ENCODE results near the gene PPFIBP1. TPM values are rescaled to one million over a fixed set of nuclear protein-coding genes. Genes with fewer than 3 reads are reported as not detected.
A peak's percentile ranks its signal among the peaks of the same experiment; 100 is the strongest.
"Not testable (repeated sequence)": the region's sequence is repeated elsewhere in the genome, so short reads cannot be mapped to it uniquely, and the experiment has no call there.

The PPFIBP1 gene
- total and polyA plus RNA-seq, 9 donors, result 61.3 to 216 (median 155) TPM

DNA sequence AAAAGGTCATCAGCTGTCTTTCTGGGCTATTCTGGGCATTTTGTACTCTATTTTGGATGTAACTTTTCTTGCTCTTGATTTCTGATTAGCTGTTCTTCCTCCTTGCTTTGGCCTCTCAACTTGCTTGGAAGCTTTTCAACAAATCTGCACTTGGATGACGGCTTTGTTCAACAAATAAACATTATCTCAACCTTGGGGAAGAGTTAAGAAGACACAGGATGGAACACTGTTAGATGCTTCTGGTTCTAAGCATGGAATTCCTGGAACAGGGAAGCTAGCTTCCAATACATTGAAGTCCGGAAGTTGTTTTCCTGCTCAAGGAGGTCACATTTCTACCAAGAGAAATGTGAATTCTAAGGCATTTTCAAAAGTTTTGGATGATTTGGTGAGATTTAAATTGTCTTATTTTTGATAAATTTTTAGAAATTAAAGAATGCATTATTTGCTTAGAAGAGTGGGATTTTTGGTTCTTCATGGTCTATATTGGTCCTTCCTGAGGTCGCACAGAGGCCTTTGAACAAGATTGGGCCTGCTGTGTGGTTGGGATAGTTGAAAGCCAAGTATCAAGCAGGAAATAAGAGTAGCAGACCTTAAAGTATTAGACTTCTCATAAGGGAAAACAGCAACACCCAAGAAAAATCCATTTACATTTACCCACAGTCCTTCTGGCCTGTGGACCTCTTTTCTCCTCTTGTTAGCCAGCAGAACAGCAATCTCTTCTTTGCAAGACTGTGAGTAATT lies 59.2 kb downstream of the PPFIBP1 start:
- no peaks in the 10 kb centered on the region for H3K9me3 ChIP-seq
- WGBS, 3 donors, result 31 to 38% (median 33%) methylated on average over 3 of the region's 3 CpGs
- TF ChIP-seq EP300 (IDR thresholded peaks at IDR 0.05) (no peak), POLR2A (IDR thresholded peaks at IDR 0.05) (no peak)
- TF ChIP-seq, protein P1, sequence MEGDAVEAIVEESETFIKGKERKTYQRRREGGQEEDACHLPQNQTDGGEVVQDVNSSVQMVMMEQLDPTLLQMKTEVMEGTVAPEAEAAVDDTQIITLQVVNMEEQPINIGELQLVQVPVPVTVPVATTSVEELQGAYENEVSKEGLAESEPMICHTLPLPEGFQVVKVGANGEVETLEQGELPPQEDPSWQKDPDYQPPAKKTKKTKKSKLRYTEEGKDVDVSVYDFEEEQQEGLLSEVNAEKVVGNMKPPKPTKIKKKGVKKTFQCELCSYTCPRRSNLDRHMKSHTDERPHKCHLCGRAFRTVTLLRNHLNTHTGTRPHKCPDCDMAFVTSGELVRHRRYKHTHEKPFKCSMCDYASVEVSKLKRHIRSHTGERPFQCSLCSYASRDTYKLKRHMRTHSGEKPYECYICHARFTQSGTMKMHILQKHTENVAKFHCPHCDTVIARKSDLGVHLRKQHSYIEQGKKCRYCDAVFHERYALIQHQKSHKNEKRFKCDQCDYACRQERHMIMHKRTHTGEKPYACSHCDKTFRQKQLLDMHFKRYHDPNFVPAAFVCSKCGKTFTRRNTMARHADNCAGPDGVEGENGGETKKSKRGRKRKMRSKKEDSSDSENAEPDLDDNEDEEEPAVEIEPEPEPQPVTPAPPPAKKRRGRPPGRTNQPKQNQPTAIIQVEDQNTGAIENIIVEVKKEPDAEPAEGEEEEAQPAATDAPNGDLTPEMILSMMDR (IDR thresholded peaks at IDR 0.05), result no peak

DNA sequence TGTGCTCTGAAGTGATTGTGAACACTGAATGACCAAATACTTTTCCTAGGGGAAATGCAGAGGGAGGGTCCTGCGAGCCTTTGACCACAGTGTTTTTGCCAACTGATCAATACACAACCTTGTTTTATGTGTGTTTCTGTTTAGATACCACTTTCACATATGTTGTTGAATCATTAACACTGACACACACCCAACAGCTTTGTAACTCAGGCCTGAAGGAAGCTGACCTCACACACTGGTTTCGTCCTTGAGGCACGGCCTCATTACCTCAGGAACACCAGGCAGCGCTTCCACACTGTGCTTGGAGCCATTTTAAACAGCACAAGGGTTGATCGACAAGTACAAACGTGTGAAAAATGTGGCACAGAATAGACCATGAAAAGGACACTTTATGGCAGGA lies 60.0 kb downstream of the PPFIBP1 start:
- no peaks in the 10 kb centered on the region for H3K27me3 ChIP-seq
- no peak for TF ChIP-seq EP300 (IDR thresholded peaks at IDR 0.05)
- TF ChIP-seq, protein P1 (IDR thresholded peaks at IDR 0.05), result no peak
- no peak for TF ChIP-seq POLR2A (IDR thresholded peaks at IDR 0.05)
- DNase-seq, result no peak
- no peaks in the 10 kb centered on the region for H3K9me3 ChIP-seq
- H3K4me3 ChIP-seq, result no peak overlapping the region
- intact Hi-C loops (cut with DNase I), result no loop called here
- 84 to 96% (median 95%) methylated on average over 6 of the region's 6 CpGs for WGBS, 3 donors
- peak overlapping the region in 1 of 2 donors; percentile 66 for H3K27ac ChIP-seq
- H3K4me1 ChIP-seq (ENCODE audit: insufficient read depth), result peaks cover 14% of the 10 kb centered on the region
- H3K36me3 ChIP-seq, result no peaks in the 10 kb centered on the region

More for the DNA sequence above, 59.2 kb downstream of the PPFIBP1 start:
- Histone ChIP-seq H3K36me3 (no peaks in the 10 kb centered on the region), H3K27ac (peak overlapping the region in 1 of 2 donors; percentile 66), H3K4me1 (ENCODE audit: insufficient read depth) (peaks cover 14% of the 10 kb centered on the region), H3K4me3 (no peak overlapping the region), H3K27me3 (no peaks in the 10 kb centered on the region)
- intact Hi-C loops (cut with DNase I), result no loop called here
- DNase-seq, result peak in 2 of 5 donors; percentile 30 to 47

DNA sequence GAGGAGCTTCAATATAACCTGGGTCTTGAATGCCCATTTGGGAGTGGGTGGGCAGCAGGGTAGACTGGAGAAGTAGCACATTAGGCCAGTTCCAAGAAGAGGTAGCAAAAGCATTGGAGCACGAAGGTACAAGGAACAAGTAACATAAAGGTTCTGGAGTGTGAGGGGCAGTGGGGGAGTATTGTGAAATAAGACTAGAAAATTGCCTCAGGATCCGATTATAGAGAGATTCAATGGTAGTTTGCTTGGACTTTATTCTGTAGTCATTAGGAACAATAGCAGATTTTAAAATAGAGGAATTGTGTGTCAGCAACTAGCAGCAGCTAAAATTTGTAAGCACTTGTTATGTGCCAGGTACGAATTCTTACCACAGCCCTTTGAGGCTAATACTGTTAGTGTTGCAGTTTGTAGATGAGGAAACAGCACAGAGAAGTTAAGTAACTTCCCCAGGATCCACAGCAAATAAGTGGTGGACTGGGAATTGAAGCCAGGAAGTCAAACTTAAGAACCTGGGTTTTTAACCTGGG lies 61.8 kb downstream of the PPFIBP1 start:
- Histone ChIP-seq H3K9me3 (no peaks in the 10 kb centered on the region), H3K4me3 (no peak overlapping the region), H3K27me3 (no peaks in the 10 kb centered on the region), H3K36me3 (no peaks in the 10 kb centered on the region), H3K27ac (no peak overlapping the region), H3K4me1 (ENCODE audit: insufficient read depth) (peaks cover 12% of the 10 kb centered on the region)
- TF ChIP-seq, protein P1 (IDR thresholded peaks at IDR 0.05), result no peak
- TF ChIP-seq EP300 (IDR thresholded peaks at IDR 0.05) (no peak), POLR2A (IDR thresholded peaks at IDR 0.05) (no peak)
- WGBS, 3 donors, result 87 to 96% (median 91%) methylated on average over 3 of the region's 3 CpGs
- intact Hi-C loops (cut with DNase I), result no loop called here
- no peak for DNase-seq

DNA sequence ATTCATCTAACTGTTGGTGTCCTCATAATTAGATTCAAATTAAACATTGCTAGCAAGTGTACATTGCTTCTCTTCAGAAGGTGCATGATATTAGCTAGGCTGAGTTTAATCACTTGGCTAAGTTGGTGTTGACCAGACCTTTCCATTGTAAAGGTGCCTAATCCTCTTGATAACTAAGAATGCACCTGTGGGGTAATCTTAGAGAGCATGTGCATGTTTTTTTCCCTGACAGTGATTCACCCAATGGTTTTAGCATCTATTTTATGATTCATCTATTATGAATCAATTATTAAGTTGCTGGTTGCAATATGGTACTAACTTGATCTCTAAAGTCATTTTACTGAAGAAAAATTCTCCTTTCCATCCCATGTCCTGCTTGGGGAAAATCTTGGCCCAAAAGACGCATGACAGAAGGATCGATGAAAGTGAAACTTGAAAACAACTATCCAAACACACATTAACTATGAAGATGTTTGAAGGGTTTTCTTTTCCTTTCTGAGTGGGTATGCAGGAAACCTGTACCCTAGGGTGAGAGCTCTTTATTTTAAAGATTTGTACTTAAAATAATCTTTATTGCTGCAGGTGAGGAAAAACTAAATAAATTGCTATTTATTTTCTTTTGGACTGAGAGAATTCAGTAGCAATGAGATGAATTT lies 64.2 kb downstream of the PPFIBP1 start:
- H3K36me3 ChIP-seq; intact Hi-C loops (cut with DNase I); DNase-seq; H3K9me3 ChIP-seq; H3K27me3 ChIP-seq; H3K27ac ChIP-seq; H3K4me3 ChIP-seq: not testable (repeated sequence)
- WGBS, 3 donors, result 17 to 41% (median 18%) methylated on average over 2 of the region's 2 CpGs
- peaks cover 11% of the 10 kb centered on the region for H3K4me1 ChIP-seq (ENCODE audit: insufficient read depth)

DNA sequence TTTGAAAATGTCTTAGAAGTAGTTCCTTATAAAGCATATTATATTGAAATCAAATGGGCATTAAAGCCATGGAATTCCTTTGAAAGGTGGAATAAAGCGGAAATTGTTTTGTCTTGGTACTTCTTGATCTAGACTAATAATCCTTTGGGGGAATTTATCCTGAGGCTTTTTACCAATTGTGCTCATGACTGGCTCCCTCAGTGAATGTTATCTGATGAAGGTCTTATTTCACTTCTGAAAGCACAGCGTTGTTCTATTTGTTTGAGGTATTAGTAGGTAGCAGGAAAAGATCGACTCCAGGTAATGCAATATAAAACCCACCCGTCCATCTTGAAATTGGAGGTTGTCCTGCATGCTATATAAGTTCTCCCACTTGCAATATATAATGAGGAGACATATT lies 64.8 kb downstream of the PPFIBP1 start:
- Histone ChIP-seq H3K27ac (no peak overlapping the region), H3K27me3 (no peaks in the 10 kb centered on the region), H3K4me3 (no peak overlapping the region), H3K4me1 (ENCODE audit: insufficient read depth) (peaks cover 8% of the 10 kb centered on the region), H3K36me3 (no peaks in the 10 kb centered on the region), H3K9me3 (no peaks in the 10 kb centered on the region)
- TF ChIP-seq, protein P1 (IDR thresholded peaks at IDR 0.05), result no peak
- TF ChIP-seq EP300 (IDR thresholded peaks at IDR 0.05), result no peak
- TF ChIP-seq POLR2A (IDR thresholded peaks at IDR 0.05), result no peak
- no peak for DNase-seq
- 73 to 82% (median 79%) methylated on average over 4 of the region's 4 CpGs for WGBS, 3 donors
- intact Hi-C loops (cut with DNase I), result no loop called here
